SHP77 treated with DMSO at 0.1 percent for 48 hours (cell line): ENCODE data around the gene PLBD2.
A peak's percentile ranks its signal among the peaks of the same experiment; 100 is the strongest.
"Not testable (repeated sequence)": the region's sequence is repeated elsewhere in the genome, so short reads cannot be mapped to it uniquely, and the experiment has no call there.

Experiments
- DNase-seq: peaks from one replicate; lab custom pipeline; 2025; lab: John Stamatoyannopoulos, UW

Gene PLBD2

DNA sequence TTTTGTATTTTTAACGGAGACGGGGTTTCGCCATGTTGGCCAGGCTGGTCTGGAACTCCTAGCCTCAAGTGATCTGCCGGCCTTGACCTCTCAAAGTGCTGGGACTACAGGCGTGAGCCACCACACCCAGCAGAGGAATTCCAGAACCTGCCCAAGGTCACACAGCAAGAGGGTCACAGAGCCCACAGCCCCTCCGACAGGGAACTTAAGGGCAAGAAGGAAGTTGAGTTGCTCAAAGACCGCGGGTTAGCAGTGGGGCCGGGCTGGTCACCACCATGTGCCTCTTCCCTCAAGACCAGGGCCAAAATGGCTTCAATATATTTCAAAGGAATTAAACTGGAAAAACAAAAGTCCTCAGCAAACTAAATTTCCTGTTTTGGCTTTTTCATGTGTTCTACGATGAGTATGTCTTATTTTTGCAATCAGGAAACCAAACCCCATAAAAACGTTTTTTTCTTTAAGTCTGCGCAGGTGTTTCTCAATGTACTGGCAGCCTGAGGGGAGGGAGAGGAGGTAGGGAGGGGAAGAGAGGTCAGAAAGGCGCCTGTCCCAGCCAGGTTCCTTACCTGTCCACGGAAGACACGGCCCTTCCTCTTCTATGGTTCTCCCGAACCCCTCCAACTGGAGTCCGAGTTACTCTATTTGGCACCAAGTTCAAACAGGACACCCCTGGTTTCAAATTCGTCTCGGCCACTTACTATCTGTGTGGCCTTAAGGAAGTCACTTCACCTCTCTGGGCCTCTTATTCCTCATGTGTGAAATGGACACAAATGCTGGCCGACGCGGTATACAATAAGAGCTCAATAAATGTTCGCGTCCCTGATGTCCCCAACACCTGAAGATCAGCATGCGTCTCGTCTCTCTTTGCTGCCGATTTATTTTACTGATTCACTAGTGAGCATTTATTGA is 24.3 kb upstream of the PLBD2 start:
- no peak for DNase-seq

DNA sequence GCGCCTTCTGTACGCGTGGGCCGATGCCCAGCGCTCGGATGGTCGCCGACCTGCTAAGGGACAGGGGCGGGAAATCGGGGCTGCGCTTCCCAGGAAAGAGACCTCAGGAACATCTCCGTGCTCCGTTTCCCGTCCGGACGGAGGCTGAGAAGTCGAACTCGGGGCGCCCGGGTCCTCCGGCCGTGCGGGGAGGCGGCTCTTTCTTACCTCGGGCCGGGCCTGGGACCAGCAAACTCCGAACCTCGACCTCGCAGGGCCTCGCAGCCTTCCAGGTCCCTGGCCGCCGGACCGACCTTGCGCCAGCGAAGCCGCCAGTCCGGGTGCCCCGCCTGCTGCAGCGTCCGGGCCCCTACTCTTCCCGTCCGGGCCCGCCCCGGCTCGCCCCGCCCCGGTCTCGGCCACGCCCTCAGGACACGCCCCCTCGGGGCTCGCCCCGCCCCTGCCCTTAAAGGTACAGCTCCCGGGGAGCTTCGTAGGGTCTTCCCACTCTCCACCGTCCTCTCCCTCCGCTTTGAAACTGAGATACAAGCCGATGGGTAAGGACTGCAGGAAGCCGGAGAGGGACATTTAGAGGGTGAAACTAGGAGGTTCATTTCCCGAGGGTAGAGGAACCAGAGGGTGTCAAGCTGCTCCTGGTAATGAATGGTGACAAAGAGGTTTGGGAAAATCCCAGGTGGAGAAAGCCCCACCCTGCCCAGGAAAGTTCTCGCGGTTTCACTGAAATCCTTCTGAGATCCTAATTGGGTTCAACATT is 23.4 kb upstream of the PLBD2 start, which contains the start of gene SLC8B1:
Gene SLC8B1, minus strand, starts transcription at position 324 of the 754 bp plus-strand sequence. CDS start 2,231 bp downstream, outside the sequence.
- peak; percentile 87 for DNase-seq

DNA sequence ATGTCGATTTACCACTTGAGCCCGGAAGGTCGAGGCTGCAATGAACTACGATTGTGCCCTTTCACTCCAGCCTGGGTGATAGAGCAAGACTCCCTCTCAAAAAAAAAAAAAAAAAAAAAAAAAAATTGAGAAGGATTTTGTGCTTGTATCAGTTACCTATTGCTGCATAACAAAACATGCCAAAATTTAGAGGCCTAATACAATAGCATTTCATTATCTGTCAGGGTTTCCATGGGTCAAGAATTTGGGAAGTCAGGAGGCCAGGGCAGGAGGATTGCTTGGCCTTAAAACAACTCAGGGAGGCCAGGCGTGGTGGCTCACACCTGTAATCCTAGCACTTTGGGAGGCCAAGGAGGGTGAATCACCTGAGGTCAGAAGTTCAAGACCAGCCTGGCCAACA is 18.8 kb upstream of the PLBD2 start:
- DNase-seq, result no peak

DNA sequence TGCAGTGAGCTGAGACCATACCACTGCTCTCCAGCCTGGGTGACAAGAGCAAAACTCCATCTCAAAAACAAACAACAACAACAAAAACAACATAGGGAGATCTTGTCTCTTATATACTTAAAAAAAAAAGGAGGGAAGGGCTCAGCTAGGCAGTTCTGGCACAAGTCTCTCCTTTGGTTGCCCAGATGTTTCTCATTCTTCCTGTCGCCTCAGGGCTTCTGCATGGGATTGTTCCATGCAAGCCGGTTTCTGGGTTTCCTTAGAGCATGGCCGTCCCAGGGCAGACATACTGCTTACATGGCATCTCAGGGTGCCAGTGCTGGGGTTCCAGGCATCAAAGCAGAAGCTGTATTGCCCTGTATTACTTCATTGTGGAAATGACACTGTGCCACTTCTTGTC is 18.3 kb upstream of the PLBD2 start:
- no peak for DNase-seq

DNA sequence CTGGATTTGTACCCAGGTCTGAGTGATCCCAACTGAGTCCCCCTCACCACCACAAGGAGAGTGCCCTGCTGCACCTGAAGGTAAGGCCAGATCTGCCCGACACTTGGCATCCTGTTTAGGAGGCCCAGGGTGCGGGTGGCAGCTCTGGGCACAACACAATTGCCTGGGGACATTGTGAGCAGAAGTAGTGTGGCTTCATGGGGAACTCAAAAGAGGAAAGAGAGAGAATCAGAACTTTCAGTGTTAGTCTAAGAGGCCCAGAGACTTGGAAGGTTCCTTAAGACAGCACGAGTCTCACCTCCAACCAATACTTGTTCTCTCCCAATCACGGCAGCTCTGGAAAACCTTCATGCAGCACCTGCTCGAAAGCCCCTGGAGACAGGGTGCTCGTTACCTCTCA is 16.9 kb upstream of the PLBD2 start:
- no peak for DNase-seq

DNA sequence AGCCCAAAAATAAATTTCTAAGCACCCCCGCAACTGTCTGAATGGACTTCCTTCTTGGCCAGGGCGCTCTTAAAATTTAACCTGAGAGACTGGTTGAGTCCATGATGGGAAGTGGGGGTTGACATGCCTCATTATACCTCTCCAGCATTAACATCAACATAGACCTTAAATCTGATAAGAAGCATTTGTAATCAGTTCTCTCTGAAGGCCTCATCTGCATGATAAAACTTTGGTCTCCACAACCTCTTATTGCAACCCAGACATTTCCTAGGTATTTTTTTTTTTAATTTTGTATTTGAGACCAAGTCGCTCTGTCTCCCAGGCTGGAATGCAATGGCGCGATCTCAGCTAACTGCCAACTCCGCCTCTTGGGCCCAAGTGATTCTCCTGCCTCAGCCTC is 13.1 kb upstream of the PLBD2 start:
- no peak for DNase-seq

DNA sequence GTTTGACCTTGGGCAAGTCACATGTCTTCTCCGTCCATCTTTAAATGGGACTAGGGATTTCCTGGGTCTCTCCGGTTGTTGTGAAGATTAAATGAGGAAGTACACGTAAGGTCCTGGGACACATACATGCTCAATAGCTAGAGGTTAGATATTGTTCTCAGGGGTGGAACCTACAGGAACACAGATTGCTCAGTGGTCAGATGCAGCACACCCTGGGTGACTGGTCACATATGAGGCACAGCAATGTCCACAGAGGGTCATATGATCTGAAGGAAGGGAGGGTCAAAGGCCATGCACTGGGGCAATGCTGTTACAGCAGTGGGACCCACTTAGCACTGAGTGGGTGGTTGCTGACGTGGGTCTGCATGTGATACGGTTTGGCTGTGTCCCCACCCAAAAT is 12.0 kb upstream of the PLBD2 start:
- DNase-seq, result no peak

DNA sequence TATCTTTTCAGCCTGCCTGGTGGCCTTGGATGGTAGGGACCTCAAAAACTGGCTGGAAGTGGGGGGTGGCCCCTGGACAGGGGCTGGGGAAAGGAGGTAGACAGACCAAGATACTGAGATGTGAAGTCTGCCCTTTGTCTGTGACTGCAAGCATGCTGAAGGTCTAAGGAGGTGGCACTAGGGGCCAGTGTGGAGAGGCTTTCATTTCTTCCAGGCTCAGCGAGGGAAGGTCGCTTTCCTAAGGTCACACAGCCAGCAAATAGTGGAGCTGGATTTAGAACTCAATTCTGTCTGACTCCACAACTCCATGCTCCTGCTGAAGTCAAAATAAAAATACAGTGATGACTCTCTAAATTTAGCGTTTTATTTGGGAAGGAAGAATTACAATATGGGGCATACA is 11.3 kb upstream of the PLBD2 start:
- DNase-seq, result no peak

DNA sequence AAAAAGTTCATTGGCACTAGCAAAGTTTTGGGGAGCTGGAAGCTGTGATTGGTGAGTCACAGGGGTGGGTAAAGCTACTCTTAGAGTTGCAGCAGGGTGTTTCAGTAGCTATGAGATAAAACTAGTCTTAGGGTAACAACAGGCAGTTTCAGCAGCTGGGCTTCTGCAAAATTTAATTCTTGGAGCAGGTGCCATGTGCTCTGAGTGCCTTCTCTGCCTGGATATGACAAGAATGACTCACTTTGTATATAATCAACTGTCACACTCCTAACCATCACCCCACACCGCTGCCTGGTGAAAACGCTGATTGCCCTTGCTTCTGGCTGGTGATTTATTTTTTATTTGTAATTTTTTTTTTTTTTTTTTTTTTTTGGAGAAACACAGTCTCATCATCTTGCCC is 10.5 kb upstream of the PLBD2 start:
- no peak for DNase-seq

DNA sequence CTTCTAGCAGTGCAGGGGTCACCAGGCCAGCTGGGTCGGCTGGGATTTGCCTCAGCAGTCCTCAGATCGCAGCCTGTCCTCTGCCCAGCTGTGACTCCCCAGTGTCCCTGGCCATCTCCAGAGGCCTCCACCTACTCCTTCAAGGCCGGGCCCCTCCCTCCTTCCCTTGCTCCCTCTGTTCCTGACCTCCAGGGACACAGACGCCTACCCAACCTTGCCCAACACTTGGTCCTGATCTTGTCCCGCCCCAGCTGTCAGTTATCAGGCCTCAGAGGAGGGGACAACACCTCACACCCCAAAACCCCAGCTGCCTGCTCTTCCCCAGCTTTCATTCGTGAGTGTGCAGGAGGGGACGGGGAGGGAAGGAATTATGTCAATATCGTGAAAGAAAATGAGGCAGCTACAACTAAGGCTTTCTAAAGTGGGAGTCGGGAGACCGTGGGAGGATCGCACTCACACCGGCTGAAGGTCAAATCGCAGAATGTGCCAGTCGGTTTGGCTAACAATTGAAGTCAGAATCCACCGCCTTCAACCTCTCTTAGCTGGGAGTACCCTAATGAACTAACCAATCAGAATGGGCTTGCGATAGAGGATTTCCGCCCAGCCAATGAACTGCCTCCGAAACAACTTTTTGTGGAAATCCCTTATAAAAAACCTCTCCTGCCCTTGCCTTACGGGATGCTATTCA is 9.4 kb upstream of the PLBD2 start:
- DNase-seq, result no peak

DNA sequence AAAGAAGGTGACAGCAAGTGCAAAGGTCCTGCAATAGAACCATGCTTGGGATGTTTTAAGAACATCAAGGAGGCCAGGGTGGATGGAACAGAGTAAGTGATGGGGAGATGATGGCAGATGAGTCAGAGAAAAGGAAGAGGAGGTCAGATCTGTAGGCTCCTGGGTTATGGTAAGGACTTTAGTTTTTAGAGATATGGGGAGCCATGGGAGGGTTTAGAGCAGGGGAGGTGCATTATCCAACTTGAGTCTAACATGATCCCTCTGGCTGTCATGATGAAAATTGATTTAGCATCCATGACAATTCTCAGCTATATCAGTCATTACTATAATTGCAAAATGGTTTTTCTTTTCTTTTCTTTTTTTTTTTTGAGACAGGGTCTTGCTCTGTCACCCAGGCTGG is 7.3 kb upstream of the PLBD2 start:
- DNase-seq, result no peak

DNA sequence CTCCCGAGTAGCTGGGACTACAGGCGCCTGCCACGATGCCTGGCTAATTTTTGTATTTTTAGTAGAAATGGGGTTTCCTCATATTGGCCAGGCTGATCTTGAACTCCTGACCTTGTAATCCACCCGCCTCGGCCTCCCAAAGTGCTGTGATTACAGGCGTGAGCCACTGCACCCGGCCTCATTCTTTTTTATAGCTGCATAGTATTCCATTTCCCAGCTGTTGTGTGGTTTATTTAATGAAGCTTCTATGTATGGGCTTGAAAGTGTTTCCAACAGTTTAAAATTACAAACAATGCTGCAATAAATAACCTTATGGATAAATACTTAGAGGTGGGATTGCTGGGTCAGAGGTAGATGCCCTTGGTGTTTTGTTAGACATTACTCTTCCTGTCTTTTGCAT is 4.2 kb upstream of the PLBD2 start:
- DNase-seq, result not testable (repeated sequence)

DNA sequence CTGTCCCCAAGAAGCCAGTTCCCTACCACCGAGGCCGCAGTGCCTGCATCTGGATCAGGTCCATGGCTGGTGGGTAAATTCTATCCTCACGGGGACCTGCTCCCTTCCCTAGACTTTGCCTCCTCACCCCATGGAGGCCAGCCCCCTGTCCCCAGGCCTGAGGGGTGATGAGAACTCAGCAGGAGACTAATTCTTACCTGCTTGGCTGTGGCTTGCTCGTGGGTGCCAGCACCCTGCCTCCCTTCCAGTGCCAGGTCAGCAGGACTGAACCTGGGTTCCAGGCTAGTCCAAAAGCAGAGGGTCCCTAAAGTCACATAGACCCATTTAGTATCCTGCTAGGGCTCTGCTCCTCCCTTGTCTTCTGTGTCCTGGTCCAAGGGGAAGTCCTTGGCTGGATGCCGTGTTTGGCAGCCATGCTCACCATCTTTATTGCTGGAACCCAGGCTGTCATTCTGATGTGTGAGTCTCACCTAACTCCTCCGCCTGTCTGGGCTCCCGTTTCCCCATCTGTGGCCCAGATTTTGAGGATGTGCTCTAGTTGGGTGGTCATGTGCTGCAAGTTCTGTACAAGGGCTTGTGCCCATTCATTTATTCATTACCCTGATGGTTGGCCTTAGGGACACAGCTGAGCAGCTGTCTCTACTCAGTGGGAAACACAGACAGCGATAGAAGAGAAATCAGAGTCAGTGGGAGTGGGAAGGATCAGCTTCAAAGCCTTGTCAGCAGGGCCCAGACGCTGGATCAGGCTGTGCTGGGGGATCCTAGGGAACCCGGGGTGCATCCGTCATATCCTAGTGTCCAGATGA is 949 bp downstream of the PLBD2 start:
- no peak for DNase-seq

DNA sequence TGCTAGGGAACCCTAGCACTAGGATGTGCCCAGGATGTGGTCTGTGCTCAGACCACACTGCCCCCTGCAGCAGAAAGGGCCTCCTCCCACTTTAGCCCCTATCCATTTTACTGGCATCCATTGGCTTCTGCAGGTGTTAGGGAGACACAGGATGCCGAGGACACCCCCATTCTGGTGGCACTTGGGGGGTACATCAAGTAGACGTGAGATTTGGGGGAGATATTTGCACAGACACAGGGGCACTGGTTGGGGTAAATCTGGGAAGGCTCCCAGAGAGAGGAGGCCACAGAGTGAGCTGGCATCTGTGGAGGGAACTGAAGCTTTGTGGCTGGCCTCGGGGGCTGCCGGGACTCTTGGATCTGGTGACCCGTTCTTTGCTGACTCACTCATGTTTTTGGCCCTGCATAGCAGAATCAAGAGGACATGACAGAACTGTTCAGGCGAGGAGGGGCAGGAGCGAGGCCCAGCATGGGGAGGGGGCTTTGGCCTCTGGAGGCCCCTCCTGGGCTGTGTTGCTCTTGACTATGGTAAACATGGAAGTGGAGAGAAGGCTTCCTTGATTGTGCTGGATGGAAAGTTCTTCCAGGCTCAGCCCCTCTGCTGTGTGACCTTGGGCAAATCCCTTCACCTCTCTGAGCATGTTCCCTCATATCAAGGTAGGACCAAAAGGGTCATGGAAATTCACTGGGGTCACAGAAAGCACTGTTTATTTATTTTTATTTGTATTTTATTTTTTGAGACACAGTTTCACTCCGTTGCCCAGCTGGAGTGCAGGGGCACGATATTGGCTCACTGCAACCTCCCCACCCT is 1.8 kb downstream of the PLBD2 start:
- DNase-seq, result no peak

DNA sequence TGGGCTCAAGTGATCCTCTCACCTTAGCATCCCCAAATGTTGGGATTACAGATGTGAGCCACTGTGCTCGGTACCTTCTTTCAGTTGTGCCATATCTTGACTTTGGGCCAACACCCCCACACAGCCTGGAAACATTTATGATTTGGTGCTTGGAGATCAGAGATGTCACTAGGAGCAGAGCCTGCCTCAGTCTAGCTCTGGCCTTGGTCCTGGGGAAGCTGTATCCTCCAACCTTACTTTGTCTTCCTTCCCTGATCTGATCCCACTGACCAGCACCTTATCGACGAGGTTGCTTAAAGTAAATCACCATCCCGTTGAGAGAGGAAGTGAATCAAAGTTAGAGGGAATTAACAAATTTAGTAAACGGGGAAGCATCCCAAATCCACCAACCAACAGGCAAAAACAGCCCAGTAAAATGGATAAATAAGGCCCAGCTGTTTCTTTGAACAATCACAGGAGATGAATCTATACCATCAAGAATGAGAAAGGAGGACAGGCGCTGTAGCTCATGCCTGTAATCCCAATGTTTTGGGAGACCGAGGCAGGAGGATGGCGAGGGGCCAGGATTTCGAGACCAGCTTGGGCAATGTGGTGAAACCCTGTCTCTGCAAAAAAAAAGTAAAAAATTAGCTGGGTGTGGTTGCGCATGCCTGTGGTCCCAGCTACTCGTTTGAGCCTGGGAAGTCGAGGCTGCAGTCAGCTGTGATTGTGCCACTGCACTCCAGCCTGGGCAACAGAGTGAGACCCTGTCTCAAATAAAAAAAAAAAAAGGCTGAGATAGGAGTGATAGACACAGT is 3.4 kb downstream of the PLBD2 start:
- no peak for DNase-seq

DNA sequence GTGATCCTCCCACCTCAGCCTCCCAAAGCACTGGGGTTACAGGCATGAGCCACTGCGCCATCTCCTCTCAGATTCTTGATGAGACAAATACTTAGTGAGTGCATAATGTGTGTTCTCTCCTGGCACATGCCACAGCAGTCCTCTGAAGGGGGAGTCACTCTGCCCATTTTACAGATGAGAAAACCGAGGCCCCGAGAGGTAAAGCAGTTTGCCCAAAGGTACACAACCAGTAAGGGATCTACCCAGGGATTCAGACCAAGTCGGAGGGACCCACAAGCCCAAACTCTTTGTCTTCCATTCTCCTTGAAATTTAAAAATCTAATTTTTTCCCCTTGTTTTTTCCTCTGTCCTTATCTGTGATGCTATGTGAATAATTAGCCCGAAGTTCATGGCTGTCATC is 6.3 kb downstream of the PLBD2 start:
- no peak for DNase-seq

DNA sequence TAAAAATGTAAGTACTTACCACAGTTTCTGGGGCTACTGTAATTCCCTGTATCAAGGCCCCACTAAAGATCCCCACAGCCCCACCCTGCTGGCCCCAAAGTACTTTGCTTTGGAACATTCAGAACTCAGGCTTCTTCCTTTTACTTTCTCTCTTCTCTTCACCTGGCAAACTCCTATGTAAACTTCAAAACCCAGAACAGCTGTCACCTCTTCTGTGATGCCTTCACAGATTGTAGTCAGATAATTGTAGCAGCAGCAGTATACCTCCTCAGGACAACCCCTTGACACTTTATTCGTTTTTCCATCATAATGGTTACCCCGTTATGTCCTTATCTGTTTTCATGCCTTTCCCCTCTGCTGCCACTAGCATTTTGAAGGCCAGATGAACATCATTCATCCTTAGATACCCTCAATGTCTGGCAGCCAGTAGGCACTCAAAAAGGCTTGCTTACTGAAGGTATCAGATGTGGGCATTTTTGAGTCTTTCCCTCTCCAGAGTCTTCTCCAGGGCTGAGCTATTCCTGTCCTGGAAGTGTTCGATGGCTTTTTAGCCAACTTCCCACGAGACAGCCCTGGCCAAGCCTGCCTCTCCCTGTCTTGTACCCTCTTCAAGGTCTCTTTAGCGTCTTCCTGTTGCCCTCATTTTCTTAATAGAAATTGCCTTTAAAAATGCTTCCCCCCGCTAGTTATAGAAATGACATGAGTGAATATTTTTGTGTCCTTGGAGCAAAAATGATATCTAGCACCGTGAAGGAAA is 7.4 kb downstream of the PLBD2 start:
- DNase-seq, result no peak

DNA sequence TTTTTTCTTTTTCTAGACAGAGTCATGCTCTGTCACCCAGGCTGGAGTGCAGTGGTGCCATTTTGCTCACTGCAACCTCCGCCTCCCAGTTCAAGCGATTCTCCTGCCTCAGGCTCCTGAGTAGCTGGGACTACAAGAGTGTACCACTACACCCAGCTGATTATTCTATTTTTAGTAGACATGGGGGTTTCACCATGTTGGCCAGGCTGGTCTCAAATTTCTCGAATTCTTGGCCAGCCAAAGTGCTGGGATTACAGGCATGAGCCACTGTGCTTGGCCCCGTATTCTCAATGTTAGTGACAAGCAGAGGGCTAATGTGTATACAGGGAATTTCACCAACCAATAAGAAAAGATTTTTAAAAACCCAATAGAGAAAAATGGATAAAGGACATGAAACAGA is 8.4 kb downstream of the PLBD2 start:
- no peak for DNase-seq

DNA sequence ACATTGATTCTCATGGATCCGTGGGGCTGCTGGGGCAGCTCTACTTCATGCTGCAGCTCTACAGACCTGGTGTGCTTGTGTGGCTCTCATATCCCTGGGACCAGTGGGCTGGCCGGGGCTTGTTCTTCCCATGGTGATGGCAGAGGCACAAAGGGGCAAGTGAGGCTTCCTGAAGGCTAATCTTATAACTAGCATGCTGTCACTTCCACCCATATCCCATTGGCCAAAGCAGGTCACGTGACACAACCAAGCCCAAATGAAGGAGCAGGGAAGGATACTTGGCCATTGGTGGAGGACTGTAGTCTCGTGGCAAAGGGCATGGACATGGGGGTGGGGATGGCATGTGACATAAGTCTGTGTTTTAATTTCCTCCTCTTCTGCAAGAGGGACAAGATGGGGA is 9.9 kb downstream of the PLBD2 start:
- no peak for DNase-seq
